Endothelial cell of umbilical vein (primary cell): ENCODE data around the gene TMEM151B. TPM values are rescaled to one million over a fixed set of nuclear protein-coding genes. Genes with fewer than 3 reads are reported as not detected.
A peak's percentile ranks its signal among the peaks of the same experiment; 100 is the strongest.

ENCODE experiments used
- Bru-seq: library from RNA; stranded (reverse); fragments of 400-500 nt; gene quantifications from one replicate; lab custom pipeline; 2021; lab: Mats Ljungman, UMichigan
- BruChase-seq, 2 experiments: library from RNA; stranded (reverse); fragments of 400-500 nt; gene quantifications; one replicate each; lab custom pipeline; 2021; lab: Mats Ljungman, UMichigan
- BruUV-seq: library from RNA; stranded (reverse); fragments of 400-500 nt; replicated peaks from 2 replicates; lab custom pipeline; 2021; lab: Mats Ljungman, UMichigan
- CTCF ChIA-PET: fragments of 300-600, 350-600 bp; sonication (Branson Sonifier 250); formaldehyde crosslinking; loops from one replicate; lab custom pipeline; 2021; ENCODE audit warnings: antibody characterized with exemption, inconsistent platforms; lab: Charles Lee
- POLR2A ChIA-PET: fragments of 300-600, 350-600 bp; sonication (Branson Sonifier 250); formaldehyde crosslinking; loops from one replicate; lab custom pipeline; 2021; ENCODE audit warnings: antibody characterized with exemption, inconsistent platforms; lab: Charles Lee
- DNase-seq: peaks from one replicate; pipeline ENCODE4 v3.0.0-alpha.2; 2011; ENCODE audit warnings: low read depth, low spot score
- FAIRE-seq: peaks from 2 replicates; lab custom pipeline; 2011; peaks lifted over from hg19 to GRCh38; lab: Jason Lieb, UNC
- H2AFZ ChIP-seq: 2 replicates; pipeline ENCODE4 v1.6.0; 2012; ENCODE audit warnings: low read depth, low read length, control low read depth, inconsistent platforms
- H3K27ac ChIP-seq: 2 replicates; pipeline ENCODE4 v1.5.1; 2011; ENCODE audit warnings: low read depth, mild to moderate bottlenecking, control low read depth, low read length, moderate library complexity; ENCODE audit not compliant: insufficient read depth
- H3K27me3 ChIP-seq, 2 experiments: 2 replicates each; pipeline versions ENCODE4 v1.6.0 to v1.6.1; 2011; ENCODE audit warnings: low read length in 2 of 2, mixed read lengths in 1 of 2; ENCODE audit not compliant: control insufficient read depth in 2 of 2, insufficient read depth in 2 of 2
- H3K36me3 ChIP-seq, 2 experiments: 2 replicates in 1 of 2; 3 replicates in 1 of 2; pipeline ENCODE4 v1.5.1; 2011; ENCODE audit warnings: low read length in 2 of 2, mild to moderate bottlenecking in 1 of 2, moderate library complexity in 1 of 2; ENCODE audit not compliant: control insufficient read depth in 2 of 2, insufficient read depth in 2 of 2; ENCODE audit errors: extremely low read depth in 1 of 2
- H3K4me1 ChIP-seq: 3 replicates; pipeline ENCODE4 v1.5.1; 2011; ENCODE audit warnings: mild to moderate bottlenecking, low read length; ENCODE audit not compliant: control insufficient read depth, insufficient read depth; ENCODE audit errors: extremely low read depth
- H3K4me2 ChIP-seq: 2 replicates; pipeline ENCODE4 v1.6.1; 2011; ENCODE audit warnings: low read length, control low read depth, mixed read lengths; ENCODE audit not compliant: insufficient read depth
- H3K4me3 ChIP-seq, 3 experiments: fragments of 200-600 bp in 1 of 3; sonication (generic), shearing (Covaris generic) in 1 of 3; replicated peaks in 1 of 3; 2 replicates each; pipeline ENCODE4 v1.5.1; 2011 to 2016; ENCODE audit warnings: control low read depth in 3 of 3, low read length in 3 of 3, mild to moderate bottlenecking in 2 of 3, inconsistent platforms in 1 of 3, low read depth in 1 of 3, moderate library complexity in 1 of 3; ENCODE audit not compliant: insufficient read depth in 1 of 3
- H3K79me2 ChIP-seq: 2 replicates; pipeline ENCODE4 v1.6.0; 2012; ENCODE audit warnings: low read length, inconsistent platforms; ENCODE audit not compliant: control insufficient read depth, insufficient read depth
- H3K9ac ChIP-seq: replicated peaks from 2 replicates; pipeline ENCODE3; 2011; ENCODE audit warnings: low read length, control low read depth; ENCODE audit not compliant: insufficient read depth; ENCODE audit errors: extremely low read depth
- H3K9me1 ChIP-seq: replicated peaks from 3 replicates; pipeline ENCODE4 v1.6.0; 2011; ENCODE audit warnings: mild to moderate bottlenecking, low read length; ENCODE audit not compliant: control insufficient read depth, insufficient read depth; ENCODE audit errors: extremely low read depth
- H3K9me3 ChIP-seq: replicated peaks from 2 replicates; pipeline ENCODE4 v1.5.1; 2012; ENCODE audit warnings: low read length, inconsistent platforms; ENCODE audit not compliant: control insufficient read depth, insufficient read depth
- H4K20me1 ChIP-seq: replicated peaks from 2 replicates; pipeline ENCODE3; 2011; ENCODE audit warnings: mild to moderate bottlenecking, low read length; ENCODE audit not compliant: control insufficient read depth, insufficient read depth; ENCODE audit errors: extremely low read depth
- EZH2 ChIP-seq: IDR thresholded peaks from 2 replicates; pipeline ENCODE4 v1.6.1; 2012; ENCODE audit warnings: borderline replicate concordance, low read depth, mild to moderate bottlenecking, moderate library complexity, low read length, inconsistent platforms; ENCODE audit not compliant: severe bottlenecking
- dilution Hi-C: fragments of 300-500 bp; cut with MboI; formaldehyde crosslinking; loops from one replicate; pipeline ENCODE4 v1.15.0; 2019; ENCODE audit warnings: low sequenced_read_pairs; ENCODE audit not compliant: extremely low pct_ligation_motif_present
- intact Hi-C: fragments of 100-400 bp; cut with micrococcal nuclease; formaldehyde crosslinking; loops from one replicate; pipeline ENCODE4 v1.10.0; 2022
- long read RNA-seq: library from polyadenylated mRNA; stranded (forward); transcript quantifications from one replicate; pipeline ENCODE4 v2.0.0, GENCODE V29; 2021
- polyA minus RNA-seq, 3 experiments: library from RNA; depleted of rRNA, polyadenylated mRNA; stranded (reverse); fragments of >200 nt; gene quantifications; 1 replicate in 1 of 3; 2 replicates in 2 of 3; pipeline ENCODE4 v1.2.3, GENCODE V29; 2011
- polyA plus RNA-seq, 4 experiments: library from polyadenylated mRNA; depleted of rRNA in 3 of 4; stranded (reverse) in 3 of 4; unstranded in 1 of 4; fragments of >200 nt; gene quantifications; 2 replicates each; pipeline versions ENCODE4 v1.2.1 to v1.2.3, GENCODE V29; 2011 to 2012; ENCODE audit warnings: missing spikeins in 1 of 4
- total RNA-seq: library from RNA; stranded (reverse); gene quantifications from 2 replicates; pipeline ENCODE4 v1.2.3, GENCODE V29; 2021
- TF ChIP-seq, protein P1 (sequence below), 2 donors: IDR thresholded peaks; 1 replicate in 1 of 2; 2 replicates in 1 of 2; pipeline ENCODE4 v1.5.1; 2011; ENCODE audit warnings: low read length in 2 of 2, mild to moderate bottlenecking in 2 of 2, moderate library complexity in 2 of 2, control low read depth in 1 of 2, inconsistent platforms in 1 of 2, low read depth in 1 of 2; ENCODE audit not compliant: insufficient read depth in 1 of 2; ENCODE audit errors: extremely low read depth in 1 of 2

TMEM151B gene
- 0.07 TPM in 1 of 2 replicates, not detected in the other for total RNA-seq
- polyA plus RNA-seq, result 0.03 and 0.05 TPM in 2 replicates
- not detected in 2 replicates for polyA plus RNA-seq (2011; cell fraction: cytosol; rRNA removed)
- polyA plus RNA-seq (2011; cell fraction: nucleus; rRNA removed), result 0.03 and 0.05 TPM in 2 replicates
- 0.23 and 0.27 TPM in 2 replicates for polyA plus RNA-seq (2012)
- polyA minus RNA-seq, result 0.24 TPM in 1 of 2 replicates, not detected in the other
- not detected for polyA minus RNA-seq (2011; cell fraction: cytosol; rRNA and poly(A)+ RNA removed)
- not detected in 2 replicates for polyA minus RNA-seq (2011; cell fraction: nucleus; rRNA and poly(A)+ RNA removed)
- Bru-seq, nascent RNA, result percentile 10 among the genes with signal in this experiment
- percentile 19 among the genes with signal in this experiment for BruChase-seq, experiment 1, labeled RNA remaining after a 6-hour chase
- BruChase-seq, experiment 2, labeled RNA remaining after a 2-hour chase, result percentile 24 among the genes with signal in this experiment
- long read RNA-seq, result 0 reads

DNA sequence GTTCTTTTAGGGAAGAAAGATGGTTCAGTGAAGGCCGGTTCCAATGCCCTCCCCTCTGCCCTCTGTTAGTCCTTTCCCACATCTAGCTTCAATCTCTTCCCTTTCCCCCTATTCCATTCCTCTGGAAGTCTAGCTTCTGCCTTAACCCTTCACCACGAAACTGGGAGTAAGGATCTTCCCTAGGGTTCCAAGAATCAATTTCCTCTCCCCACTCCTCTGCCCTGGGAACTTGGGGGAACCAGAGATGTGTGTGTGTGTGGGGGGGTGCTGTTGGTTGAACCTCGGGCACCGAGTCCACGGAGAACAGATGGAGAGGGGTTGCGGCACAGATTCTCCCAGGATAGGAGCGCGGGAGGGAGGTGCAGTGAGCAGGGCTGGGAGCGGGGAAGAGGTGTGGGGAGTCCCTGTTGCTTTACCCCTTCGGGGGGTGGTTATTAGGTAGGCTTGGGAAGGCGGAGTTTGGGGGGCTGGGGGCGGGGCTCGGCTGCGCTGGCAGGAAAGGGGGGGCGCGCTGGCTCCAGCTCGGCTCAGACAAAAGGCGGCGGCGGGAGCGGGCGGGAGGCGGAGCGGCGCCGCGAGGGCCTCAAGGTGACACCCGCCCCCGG is at the start of gene TMEM151B:
TSS of gene TMEM151B (plus strand) at position 530 of the 605 bp plus-strand sequence. CDS start 293 bp downstream, outside the sequence.
- TF ChIP-seq EZH2, result peak; percentile 86
- TF ChIP-seq, protein P1, sequence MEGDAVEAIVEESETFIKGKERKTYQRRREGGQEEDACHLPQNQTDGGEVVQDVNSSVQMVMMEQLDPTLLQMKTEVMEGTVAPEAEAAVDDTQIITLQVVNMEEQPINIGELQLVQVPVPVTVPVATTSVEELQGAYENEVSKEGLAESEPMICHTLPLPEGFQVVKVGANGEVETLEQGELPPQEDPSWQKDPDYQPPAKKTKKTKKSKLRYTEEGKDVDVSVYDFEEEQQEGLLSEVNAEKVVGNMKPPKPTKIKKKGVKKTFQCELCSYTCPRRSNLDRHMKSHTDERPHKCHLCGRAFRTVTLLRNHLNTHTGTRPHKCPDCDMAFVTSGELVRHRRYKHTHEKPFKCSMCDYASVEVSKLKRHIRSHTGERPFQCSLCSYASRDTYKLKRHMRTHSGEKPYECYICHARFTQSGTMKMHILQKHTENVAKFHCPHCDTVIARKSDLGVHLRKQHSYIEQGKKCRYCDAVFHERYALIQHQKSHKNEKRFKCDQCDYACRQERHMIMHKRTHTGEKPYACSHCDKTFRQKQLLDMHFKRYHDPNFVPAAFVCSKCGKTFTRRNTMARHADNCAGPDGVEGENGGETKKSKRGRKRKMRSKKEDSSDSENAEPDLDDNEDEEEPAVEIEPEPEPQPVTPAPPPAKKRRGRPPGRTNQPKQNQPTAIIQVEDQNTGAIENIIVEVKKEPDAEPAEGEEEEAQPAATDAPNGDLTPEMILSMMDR (IDR thresholded peaks at IDR 0.05; ENCODE audit: extremely low read depth in 1 of 2, insufficient read depth in 1 of 2, low read depth in 1 of 2, low read length in 2 of 2), result no peak
- peak within 1 kb of the TSS; percentile 10 for H3K4me2 ChIP-seq
- H2AFZ ChIP-seq, result no peak within 1 kb of the TSS
- BruUV-seq, result no TSS peak
- no peaks in the 10 kb centered on the region for H4K20me1 ChIP-seq
- POLR2A ChIA-PET, result no interaction called here
- no peak within 1 kb of the TSS for H3K9ac ChIP-seq
- no peaks in the 10 kb centered on the region for H3K9me3 ChIP-seq
- peak within 1 kb of the TSS in 1 of 3 experiments; percentile 31 for H3K4me3 ChIP-seq
- no peak within 1 kb of the TSS for H3K27ac ChIP-seq
- no peaks in the 10 kb centered on the region for H3K36me3 ChIP-seq
- no peak for DNase-seq
- FAIRE-seq, result no peak
- CTCF ChIA-PET, result interaction anchor here (0.6 to 6.2 kb wide), 5 partner anchors 8 to 67 kb away, joined by 3 to 154 read pairs (median 23); partner anchors contain the start of gene AARS2
- no peaks in the 10 kb centered on the region for H3K79me2 ChIP-seq
- dilution Hi-C loops, result no loop called here
- H3K9me1 ChIP-seq, result no peaks in the 10 kb centered on the region
- intact Hi-C loops, result no loop called here
- peaks cover 28 to 42% of the 10 kb centered on the region in 2 experiments for H3K27me3 ChIP-seq
- peaks cover 9% of the 10 kb centered on the region for H3K4me1 ChIP-seq
